Glutamatergic neuron (in vitro differentiated cells): Measurements from ENCODE around the gene TRIM62. TPM values are rescaled to one million over a fixed set of nuclear protein-coding genes. Genes with fewer than 3 reads are reported as not detected.
"Not testable (repeated sequence)": the region's sequence is repeated elsewhere in the genome, so short reads cannot be mapped to it uniquely, and the experiment has no call there.

ENCODE experiments used
- DNase-seq: peaks from one replicate; pipeline ENCODE4 v3.0.0; 2022
- H3K27ac Mint-ChIP-seq: one replicate; pipeline ENCODE4 v1.8.0; 2020; ENCODE audit warnings: mild to moderate bottlenecking, mixed read lengths, inconsistent platforms; ENCODE audit not compliant: unreplicated experiment
- H3K27me3 Mint-ChIP-seq: one replicate; pipeline ENCODE4 v1.8.0; 2020; ENCODE audit warnings: mild to moderate bottlenecking, moderate library complexity, mixed read lengths, inconsistent platforms; ENCODE audit not compliant: unreplicated experiment
- H3K36me3 Mint-ChIP-seq: one replicate; pipeline ENCODE4 v1.8.0; 2020; ENCODE audit warnings: mild to moderate bottlenecking, mixed read lengths, inconsistent platforms; ENCODE audit not compliant: unreplicated experiment
- H3K4me1 Mint-ChIP-seq: one replicate; pipeline ENCODE4 v1.8.0; 2020; ENCODE audit warnings: mild to moderate bottlenecking, low read depth, mixed read lengths, inconsistent platforms; ENCODE audit not compliant: unreplicated experiment
- H3K4me3 Mint-ChIP-seq: one replicate; pipeline ENCODE4 v1.8.0; 2020; ENCODE audit warnings: mild to moderate bottlenecking, mixed read lengths, inconsistent platforms; ENCODE audit not compliant: unreplicated experiment
- H3K9me3 Mint-ChIP-seq: one replicate; pipeline ENCODE4 v1.8.0; 2020; ENCODE audit warnings: mild to moderate bottlenecking, moderate library complexity, mixed read lengths, inconsistent platforms; ENCODE audit not compliant: unreplicated experiment
- CTCF ChIP-seq: fragments of 200-600 bp; sonication (generic); IDR thresholded peaks from one replicate; pipeline ENCODE4 v1.5.0; 2021; ENCODE audit not compliant: partially characterized antibody, unreplicated experiment
- total RNA-seq: library from RNA; stranded (reverse); fragmentation: NEBNext Ultra II Directional; extraction: Animal tissue kit (Norgen Biotek cat#: 25700); gene quantifications from one replicate; pipeline ENCODE4 v1.2.1, GENCODE V29; 2021; ENCODE audit not compliant: unreplicated experiment

The TRIM62 gene
- total RNA-seq, 1 donor from 2014 or later: 95.7 TPM

DNA sequence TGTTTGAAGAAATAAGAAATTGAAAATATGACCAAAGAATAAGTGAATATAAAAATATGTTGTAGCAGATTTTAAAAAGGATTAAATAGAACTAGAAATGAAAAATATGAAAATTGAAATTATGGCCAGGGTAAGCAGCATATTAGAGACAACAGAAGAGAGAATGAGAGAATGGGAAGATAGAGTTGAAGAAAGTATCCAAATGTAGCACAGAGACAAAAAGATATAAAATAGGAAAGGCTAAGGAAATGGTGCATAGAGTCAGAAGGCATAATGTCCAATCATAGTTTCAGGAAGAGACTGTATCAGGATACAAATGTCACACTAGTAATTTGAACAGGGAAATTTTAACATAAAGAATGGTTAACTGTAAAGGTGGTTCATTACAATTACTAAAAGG lies 71.4 kb downstream of the TRIM62 start:
- Mint-ChIP-seq H3K9me3 (peaks cover 4% of the 10 kb centered on the region), H3K4me1 (no peaks in the 10 kb centered on the region), H3K4me3 (no peak overlapping the region), H3K27me3 (no peaks in the 10 kb centered on the region), H3K36me3 (peaks cover 14% of the 10 kb centered on the region), H3K27ac (no peak overlapping the region)
- DNase-seq: no peak
- TF ChIP-seq CTCF: no peak

DNA sequence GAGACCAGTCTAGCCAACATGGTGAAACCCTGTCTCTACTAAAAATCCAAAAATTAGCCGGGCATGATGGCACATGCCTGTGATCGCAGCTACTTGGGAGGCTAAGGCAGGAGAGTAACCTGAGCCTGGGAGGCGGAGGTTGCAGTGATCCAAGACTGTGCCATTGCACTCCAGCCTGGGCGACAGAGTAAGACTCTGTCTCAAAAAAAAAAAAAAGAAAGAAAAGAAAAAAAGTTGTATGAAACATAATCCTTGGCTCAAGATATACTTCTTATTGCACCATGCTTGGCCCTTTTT lies 81.8 kb downstream of the TRIM62 start:
- not testable (repeated sequence) for H3K9me3 Mint-ChIP-seq, DNase-seq, H3K4me1 Mint-ChIP-seq, H3K36me3 Mint-ChIP-seq, H3K27ac Mint-ChIP-seq, H3K27me3 Mint-ChIP-seq, H3K4me3 Mint-ChIP-seq

DNA sequence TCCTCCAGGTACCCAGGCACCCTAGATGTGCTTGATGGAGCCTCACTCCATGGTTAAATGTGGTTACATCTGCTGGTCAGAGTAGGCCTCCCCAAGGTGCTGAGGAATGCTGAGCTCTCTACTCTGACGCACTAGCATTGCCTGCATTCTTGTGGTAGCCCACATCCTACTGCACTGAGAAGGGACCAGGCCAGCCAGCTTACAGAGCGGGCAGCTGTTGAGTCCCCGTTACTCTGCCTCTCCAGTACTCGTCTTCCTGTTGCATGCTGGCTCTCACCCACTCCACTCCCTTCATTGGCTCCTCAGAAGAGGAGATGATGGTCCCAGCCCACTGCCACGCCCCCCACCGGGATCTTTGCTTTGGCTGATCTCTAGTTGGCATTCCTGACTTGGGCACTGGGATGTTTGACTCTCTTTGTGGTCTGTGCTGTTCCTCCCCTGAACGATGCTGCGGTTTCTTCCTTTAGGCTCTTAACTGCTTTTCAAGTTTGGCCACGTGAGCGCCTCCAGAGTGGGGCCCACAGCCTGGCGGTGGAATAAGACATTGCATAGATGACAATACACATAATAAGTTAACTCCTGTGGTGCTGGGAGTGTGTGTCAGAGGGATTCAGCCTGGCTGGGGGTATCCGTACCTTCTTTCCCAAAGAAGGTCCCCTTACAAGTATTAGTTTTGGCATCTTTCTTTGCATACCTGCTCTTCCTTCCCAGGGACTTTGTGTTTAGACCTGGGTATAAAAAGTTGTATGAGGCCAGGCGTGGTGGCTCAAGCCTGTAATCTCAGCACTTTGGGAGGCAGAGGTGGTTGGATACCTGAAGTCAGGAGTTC lies 82.3 kb downstream of the TRIM62 start:
- Mint-ChIP-seq H3K4me3 (no peak overlapping the region), H3K4me1 (peaks cover 5% of the 10 kb centered on the region), H3K27ac (no peak overlapping the region), H3K36me3 (peaks cover 6% of the 10 kb centered on the region), H3K27me3 (no peaks in the 10 kb centered on the region), H3K9me3 (peaks cover 5% of the 10 kb centered on the region)
- TF ChIP-seq CTCF: no peak
- no peak for DNase-seq

GRCh38 chr1:33098371-33098770 lies 83.5 kb downstream of the TRIM62 start:
- no peak for DNase-seq
- H3K27ac Mint-ChIP-seq: no peak overlapping the region
- TF ChIP-seq CTCF: no peak
- no peaks in the 10 kb centered on the region for H3K27me3 Mint-ChIP-seq
- H3K4me1 Mint-ChIP-seq: peaks cover 5% of the 10 kb centered on the region
- no peak overlapping the region for H3K4me3 Mint-ChIP-seq
- H3K36me3 Mint-ChIP-seq: peaks cover 3% of the 10 kb centered on the region
- H3K9me3 Mint-ChIP-seq: peaks cover 4% of the 10 kb centered on the region

DNA sequence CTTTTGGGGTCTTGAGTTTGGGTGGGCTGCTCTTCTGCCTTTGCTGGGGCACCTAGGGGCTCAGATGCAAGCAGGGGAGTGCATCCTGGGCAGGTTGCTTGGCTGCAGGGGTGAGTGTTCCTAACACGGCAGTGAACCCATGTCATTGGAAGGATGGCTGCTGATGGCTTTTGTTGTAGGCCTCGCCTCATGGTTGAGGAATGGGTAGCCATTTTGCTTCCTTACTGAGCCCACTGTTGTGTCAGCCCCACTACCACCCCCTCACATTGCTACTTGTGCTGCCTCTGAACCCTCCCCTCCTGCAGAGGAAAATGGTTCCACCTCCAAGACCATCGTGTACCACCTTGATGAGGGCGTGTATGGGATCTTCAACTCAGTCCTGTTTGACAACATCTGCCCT lies 84.1 kb downstream of the TRIM62 start:
- H3K4me1 Mint-ChIP-seq: peaks cover 5% of the 10 kb centered on the region
- TF ChIP-seq CTCF: no peak
- H3K27ac Mint-ChIP-seq: no peak overlapping the region
- H3K36me3 Mint-ChIP-seq: no peaks in the 10 kb centered on the region
- no peak overlapping the region for H3K4me3 Mint-ChIP-seq
- peaks cover 4% of the 10 kb centered on the region for H3K9me3 Mint-ChIP-seq
- no peak for DNase-seq
- H3K27me3 Mint-ChIP-seq: no peaks in the 10 kb centered on the region
